Inflammatory macrophage treated with lipopolysaccharide for 1 hour (primary cell): ENCODE results near the gene GGACT.
A peak's percentile ranks its signal among the peaks of the same experiment; 100 is the strongest.
"Not testable (repeated sequence)": the region's sequence is repeated elsewhere in the genome, so short reads cannot be mapped to it uniquely, and the experiment has no call there.

Source experiments
- DNase-seq, 2 donors: peaks; one replicate each; pipeline ENCODE4 v3.0.0-alpha.2; 2020 to 2022

The GGACT gene

DNA sequence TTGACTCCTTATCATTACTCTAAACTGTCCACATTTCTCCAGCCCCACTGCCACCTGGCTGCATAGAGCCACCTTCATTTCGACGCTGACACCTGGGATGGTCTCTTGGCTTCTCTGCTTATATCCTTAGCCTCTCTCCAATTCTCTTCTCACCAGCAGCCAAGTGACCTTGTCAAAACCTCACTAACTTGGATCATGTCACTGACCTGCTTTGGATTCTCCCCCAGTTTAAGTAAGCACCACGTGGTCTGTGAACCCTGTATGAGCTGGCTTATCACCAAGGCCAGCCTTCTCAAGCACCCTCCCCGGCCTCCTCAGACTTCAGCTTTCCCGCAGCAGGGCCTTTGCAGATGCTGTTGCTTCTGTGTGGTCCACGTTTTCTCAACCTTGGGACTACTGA lies 12.3 kb upstream of the GGACT start:
- no peak for DNase-seq

DNA sequence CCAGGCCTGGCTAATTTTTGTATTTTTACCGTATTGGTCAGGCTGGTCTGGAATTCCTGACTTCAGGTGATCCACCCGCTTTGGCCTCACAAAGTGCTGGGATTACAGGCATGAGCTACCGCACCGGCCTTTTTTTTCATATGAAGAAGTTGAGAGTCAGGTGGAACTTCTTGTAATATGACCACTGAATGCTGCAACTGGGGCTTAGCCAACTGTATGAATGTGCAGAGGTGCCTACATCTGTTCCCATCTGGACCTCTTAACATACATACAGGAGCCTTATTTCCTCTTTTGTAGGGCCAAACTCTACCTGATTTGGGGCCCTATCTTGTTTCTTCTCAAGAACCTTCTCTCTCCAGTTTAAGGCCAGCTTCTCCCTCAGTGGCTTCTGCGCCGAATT lies 11.9 kb upstream of the GGACT start:
- no peak for DNase-seq

DNA sequence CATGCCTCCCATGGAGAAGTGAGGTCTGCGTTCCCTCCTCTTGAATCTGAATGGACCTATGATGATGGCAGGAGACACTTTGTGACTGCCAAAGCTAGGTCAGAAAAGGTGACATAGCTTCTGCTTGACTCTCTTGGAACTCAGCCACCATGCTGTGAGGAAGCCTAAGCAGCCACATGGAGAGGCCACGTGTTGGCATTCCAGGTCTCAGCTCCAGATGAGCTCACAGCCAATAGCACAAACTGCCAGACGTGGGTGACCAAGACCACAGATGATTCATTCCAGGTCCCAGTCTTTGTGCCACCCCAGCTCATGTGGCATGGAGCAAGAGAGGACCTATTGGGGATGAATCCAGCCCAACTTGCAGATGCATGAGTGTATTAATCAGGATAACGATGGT lies 8.7 kb upstream of the GGACT start:
- DNase-seq = no peak

DNA sequence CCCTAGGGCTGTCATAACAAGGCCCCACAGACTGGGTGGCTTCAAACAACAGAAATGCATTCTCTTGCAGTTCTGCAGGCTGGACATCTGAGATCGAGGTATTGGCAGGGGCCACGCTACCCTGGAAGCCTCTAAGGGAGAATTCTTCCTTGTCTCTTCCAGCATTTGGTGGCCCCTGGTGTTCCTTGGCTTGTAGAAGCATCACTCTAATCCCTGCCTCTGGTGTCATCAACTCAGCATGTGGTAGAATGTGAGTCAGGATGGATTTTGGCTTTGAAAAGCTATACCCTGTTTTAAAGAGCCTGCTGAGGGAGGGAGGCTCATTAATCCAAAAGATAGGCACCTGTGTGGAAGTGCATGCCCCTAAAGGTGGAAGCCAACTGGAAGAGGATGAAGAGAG lies 7.9 kb upstream of the GGACT start:
- DNase-seq = no peak

DNA sequence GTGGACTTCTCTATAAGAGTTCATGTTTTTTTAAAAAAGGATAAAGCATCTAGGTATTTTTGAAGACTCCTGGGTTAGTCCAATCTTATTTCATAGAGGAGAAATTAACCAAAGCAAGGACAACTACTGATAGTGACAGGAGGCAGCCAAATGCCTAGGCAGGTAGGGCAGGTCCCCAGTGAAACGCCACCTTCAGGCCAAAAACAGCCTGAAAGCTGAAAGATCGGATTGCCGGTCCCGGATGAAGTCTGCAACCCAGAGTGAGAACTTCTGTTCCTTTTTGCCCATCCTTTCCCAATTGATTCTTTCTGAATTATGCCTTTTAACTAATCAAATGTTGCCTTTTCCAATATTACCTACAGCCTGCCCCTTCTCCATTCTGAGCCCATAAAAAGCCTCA lies 6.1 kb upstream of the GGACT start:
- DNase-seq = no peak

DNA sequence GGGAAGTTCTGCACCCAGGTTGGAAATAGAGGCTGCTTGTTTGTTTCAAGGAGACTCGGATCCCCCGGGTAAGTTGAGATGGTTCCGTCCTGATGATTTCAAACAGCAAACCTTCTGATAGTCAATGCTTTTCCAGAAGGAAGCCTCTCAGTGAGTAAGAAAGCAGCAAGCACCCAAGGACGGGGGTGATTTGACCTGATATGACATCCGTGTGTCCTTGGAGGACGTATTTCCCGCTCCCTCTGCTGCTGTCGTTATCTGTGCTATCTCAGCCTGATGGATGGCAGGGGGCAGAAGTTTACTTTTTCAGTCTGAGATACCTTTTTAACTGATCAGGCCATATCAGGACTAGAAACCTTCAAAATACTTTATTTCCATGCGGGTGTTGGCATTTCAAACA lies 5.7 kb upstream of the GGACT start:
- DNase-seq = no peak

DNA sequence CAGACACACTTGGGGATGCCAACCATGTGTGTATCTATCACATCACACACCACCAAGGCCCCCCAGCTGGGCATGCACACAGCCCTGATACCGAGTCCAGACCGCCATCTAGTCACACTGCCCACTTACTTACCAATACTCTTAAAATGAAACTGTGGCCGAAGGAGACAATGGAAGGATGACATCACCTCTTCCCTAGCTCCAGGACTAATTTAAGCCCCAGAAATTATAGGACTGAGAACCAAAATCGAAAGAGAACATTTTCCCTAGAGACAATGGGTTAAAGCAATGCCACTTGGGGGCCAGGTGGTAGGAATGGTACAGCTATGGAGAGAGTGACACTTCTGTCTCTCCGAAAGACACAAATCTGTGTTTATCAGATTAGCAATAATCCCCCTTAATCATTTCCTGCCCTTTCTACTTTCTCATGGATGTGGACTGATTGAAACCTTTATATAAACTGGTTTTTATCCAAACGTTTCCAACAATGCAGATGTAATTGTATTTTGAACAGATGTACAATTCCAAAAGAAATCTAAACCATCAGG lies 663 bp upstream of the GGACT start:
- DNase-seq = no peak

DNA sequence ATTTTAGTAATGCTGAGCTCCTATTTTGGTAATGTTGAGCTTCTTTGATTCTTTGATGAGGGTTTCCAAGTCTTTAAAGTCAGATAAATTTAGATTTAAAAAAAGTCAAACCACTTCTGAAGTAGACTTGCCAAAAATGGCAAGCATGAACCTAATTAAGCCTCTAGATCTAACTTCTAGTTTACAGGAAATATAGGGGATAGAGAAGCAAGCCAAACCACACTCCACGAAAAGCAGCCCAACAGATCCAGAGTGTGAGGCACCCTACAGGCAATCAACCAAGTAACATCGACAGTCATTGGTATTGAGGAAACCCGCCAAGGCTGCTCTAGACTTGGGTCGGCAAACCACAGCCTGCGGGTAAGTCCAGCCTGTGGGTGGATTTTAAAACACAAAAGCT lies 3.7 kb downstream of the GGACT start:
- DNase-seq = no peak

DNA sequence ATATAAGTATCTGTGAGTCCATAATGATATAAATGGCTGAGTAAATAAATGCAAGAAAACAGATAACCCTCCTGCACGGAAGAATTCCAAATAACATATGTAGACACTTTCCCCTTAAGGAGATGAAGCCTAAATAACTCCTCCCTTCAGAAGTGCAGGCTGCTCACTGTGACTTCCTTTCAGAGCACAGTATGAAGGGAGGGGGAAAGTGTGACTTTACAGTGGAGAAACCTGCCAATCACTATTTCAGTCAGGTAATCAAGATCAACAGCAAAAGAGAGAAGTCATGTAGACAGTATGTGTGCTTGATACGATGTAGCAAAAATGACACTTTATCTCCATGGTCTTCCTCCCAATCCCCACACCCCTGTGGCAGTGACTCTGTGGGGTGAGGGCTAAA lies 7.1 kb downstream of the GGACT start:
- no peak for DNase-seq

DNA sequence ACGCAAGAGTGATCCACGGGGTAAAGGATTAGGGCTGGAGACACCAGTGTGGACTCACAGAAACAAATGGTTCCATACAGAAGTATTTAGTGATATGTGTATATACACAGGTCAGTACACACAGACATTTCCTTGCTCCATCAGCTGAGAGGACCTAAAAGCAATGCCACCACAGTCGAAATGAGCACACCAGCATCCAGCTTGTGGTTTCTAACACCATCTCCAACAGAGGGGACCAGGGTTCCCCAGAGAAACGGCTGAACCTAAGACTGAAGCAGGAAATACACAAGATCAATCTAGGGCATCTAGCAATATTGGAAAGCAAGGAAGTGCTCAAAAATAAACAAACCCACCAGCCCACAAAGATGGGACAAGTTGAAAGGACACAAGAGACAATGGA lies 7.6 kb downstream of the GGACT start:
- DNase-seq = no peak

DNA sequence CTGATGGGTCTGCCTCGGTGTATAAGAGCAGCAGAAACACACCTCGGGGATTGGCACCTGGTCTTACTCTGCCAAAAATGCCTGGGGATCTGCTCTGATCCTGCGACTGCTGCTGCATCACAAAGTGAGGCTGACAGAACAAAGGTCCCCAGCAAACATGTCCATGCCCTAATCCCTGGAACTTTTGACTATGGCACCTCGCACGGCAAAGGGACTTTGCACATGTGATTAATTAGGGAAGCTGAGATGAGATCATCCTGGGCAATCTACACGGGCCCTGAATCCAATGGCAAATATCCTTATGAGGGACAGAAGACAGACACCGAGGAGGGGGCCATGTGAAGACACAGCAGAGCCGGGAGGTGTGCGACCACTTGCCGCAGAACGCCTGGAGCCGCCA lies 8.5 kb downstream of the GGACT start:
- no peak for DNase-seq

DNA sequence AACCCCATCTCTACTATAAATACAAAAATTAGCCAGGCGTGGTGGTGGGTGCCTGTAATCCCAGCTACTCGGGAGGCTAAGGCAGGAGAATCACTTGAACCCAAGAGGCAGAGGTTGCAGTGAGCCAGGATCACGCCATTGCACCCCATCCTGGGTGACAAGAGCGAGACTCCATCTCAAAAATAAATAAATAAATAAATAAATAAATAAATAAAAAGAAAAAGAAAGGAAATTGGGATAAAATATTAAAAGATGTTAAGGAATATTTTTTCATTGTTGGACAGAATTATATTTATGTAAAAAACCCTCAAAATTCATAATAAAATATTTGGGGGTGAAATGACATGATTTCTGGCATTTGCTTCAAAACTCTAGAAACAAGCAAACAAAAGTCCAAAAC lies 11.3 kb downstream of the GGACT start:
- not testable (repeated sequence) for DNase-seq

DNA sequence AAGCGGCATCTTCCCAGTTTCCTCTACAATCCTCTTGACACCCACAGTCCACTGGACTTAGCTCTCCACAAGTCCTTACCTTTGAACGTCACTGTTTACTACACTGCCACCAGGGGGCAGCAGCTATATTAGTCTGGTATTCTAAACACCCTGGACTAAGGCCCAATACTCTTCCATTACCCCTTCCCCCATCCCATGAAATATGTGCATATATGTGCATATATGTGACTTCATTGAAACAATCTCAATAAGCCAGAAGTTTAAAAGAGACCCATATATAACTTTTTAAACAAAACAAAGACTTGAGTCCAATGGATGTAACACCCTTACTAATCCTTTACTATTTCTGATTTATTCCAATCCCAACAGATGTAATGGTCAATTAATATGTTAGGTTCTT lies 15.5 kb downstream of the GGACT start:
- peak; percentile 63 to 86 for DNase-seq

DNA sequence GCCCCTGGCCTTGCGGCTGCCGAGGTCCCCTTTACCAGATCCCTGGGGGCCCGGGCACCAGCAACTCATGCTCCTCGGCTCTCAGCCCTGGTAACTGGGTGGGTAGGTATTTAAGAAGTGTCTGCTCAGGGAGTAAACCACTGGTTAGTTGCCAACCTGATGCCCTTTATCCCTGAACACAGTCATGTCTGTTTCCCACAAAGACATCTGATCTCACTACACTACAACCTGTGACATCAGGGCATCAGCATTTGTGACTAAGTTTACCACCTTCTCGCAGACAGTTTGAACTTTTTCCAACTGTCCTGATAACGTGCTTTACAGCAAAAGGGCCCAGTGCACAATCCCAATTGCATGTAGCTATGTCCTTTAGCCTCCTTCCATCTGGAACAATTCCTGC lies 22.0 kb downstream of the GGACT start:
- DNase-seq = no peak

DNA sequence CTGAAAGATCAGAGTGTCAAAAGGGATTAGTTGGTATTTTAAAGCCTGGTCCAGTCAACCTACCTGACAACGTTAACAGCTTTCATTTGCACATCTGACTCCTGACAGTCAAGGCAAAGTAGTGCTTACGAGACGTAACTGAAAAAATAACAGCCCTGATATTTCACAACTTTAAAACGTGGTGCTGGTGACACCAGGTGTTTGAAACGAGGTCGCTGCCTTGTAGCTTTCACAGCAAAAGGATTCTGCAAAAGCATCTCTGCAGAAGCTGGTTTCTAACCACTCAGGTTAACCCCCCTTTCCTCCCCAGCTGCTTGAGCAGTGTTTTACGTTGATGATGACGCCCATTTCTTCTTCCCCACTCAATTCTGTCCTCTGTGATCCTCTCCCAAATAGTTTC lies 23.3 kb downstream of the GGACT start:
- no peak for DNase-seq

DNA sequence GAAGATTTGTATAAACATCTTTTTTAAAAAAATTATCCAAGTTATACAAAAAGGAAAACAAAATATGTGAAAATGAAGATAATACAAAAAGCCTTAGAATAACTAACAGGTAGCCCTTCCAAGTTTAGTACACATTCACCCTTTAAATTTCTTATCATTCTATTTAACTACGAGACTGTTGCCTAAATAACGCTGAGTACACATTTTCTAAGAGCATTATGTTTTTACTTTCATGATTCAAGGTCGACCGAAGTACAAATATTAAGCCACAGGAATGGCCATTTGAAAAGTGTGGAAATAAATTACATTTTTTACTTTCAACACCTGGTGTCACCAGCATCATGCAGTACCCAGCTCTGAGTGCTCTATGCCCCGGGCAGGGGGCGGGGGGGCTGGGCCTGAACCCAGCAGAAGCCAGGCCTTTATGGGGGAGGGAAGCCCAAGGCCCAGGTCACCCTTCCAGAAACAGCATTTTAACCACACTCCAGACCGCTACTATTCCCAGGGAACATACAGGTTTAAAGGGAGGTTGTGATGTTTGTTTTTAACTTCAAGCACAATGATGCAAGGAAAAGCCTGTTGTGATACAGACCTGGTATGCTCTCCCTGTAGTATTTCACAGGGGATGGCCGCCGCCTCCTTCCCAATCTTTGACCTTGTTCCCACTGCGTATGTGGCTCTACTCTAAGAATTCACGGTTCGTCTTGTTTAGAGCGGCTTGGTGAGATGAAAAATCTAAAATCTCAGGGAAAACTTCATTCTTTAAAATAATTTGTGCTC lies 24.0 kb downstream of the GGACT start:
- no peak for DNase-seq

DNA sequence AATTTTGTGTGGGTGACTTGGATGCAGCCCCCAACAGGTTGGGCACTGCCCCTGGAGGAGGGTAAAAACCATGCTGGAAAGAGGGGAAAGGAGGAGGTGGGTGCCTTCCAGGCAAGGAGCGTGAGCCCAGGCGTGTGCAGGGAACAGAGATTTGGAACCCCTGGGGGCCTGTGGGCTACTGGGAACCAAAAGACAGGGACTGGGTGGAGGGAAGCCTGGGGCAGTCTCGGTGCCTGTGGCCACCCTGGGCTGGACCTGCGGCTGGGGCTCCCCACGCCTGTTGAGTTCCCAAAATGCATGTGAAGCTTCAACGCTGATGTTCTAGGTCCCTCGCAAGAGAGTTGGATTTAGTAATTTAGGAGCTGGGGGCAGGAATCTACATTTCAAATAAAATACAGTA lies 24.8 kb downstream of the GGACT start:
- DNase-seq = no peak

DNA sequence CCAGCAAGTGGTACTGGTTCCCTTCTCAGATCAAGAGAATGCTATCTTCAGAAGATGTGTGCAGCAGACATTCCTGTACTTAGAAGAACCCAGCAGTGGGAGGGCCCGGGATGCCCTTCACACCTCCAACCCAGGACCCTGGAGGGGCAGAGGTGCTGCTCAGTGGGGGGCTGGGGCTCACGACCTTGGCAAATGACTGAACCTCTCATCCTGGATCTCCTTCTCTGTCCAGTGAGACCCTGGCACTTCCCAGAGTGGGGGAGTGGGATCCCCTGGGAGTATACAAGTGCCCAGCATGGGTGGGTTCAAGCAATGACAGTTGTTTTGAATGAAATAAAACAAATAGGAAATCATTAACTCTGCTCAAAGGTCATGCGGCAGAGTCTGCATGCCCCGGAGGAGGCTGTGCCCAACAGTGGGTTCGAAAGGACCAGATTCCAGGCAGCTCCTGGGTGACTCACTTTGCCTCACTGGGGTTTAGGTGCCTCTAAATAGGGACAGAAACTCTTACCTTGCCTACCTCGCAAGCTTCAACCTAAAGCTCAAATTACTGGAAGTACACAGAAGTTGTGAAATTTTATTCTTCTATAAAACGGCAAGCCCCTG lies 26.9 kb downstream of the GGACT start:
- no peak for DNase-seq

DNA sequence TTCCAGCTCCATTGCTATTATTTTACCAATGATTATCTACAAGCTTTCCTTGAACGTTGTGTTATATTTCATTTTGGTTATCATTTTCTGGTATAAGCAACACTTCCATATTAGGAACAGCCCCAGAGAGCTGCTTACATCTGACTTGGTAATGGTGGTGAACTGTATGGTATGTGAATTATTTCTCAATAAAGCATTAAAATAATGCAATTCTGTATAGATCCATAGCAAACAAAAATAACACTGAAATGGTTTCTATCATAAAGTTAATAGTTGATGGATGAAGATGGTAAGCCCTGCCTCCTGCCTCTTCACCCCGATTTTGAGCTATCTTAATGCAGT lies 27.5 kb downstream of the GGACT start:
- DNase-seq = no peak

DNA sequence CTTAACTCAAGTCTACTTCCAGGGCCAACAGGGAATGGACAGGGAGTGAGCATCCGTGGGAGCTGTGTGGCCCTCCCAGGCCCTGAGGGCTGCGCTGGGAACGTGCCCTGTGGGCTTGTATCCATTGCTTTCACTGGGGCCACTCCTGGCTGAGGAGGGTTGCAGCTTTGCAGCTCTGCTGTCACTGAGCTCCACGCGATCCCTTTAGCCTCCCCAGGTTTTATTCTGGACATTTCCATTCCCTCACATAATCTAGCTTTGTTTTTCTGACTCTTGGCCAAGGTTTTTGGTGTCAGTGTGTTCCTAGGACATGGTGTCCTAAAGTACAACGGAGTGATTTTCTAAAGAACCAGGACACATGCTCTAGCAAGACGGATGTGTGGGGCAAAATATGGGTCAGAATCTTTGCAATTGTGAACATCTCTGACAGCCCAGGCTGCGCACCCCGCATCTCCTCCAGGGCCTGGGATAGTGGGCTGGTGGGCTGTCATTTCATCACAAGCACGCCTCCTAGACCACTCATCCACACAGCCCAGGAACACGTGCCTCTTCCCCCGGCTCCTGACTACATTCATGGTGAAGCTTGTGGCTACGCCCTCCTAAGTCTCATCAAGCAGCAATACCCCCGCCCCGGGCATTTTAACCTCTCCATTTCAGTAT lies 28.0 kb downstream of the GGACT start:
- no peak for DNase-seq

DNA sequence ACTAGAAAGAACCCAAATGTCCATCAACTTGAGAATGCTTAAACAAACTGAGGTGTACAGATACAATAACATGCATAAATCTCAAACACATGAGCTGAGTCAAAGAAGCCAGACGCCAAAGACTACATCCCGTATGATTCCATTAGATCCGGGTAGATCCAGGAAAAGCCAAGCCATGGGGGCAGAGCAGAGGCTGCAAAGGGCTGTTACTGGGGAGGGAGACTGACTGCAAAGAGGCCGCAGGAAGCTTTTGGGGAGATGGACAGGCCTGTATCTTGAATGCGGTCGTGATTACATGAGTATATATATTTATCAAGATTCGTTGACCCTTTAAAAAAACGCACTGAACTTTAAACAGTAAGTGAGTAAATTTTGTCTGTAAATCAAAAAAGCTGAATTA lies 28.7 kb downstream of the GGACT start:
- no peak for DNase-seq

DNA sequence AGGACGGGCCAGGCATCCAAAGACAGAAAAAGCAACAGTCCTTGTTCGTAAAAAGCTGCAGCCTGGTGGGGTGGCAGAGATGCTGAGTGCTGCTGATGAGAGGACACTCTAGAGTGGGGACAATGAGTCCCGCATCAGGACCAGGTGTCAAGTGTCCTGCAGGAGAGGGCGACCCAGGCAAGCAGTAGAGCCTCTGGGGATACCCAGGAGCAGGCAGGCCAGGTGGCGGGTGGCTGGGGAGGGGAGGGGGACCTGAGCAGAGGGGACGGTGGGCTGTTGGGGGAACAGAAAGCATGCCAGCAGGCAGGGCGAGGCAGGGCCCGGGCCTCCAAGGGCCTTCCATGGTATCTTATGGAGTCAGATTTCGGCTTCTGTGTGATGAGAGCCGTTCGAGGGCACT lies 35.8 kb downstream of the GGACT start:
- no peak for DNase-seq

DNA sequence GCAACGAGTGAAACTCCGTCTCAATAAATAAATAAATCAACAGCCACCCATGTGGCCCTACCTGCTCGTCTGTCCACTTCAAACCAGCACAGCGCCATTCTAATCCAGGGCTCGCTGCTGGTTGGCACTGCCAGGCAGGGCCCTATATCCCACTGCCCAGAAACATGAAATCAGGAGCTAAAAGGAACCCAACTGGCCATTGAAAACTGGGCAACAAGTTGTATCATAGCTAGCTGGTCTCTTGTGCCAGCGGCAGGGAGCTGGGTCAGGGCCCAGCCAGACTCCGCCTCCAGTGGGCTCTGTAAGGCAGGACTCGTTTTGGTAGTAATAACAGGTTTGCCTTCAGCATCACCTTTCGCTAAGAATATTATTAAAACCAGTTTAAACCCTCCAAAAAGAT lies 39.3 kb downstream of the GGACT start:
- no peak for DNase-seq

DNA sequence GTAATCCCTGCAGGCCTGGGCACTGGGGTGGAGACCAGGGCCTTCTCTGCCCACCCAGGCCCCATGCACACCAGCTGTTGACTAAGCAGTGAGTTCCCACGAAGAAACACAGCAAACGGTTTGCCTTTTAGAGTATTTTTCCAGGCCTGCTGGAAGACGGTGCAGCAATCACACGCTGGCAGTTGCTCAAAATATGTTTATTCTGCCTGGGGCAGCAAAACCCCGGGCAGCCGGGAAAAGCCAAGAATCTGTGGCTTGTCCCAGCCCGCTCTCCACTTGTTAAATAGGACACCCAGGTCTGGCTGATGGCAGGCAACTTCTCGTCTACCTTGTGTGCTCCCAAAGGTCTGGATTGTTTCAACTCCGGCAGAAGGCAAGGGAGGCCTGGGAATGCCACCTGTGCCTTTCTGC lies 40.8 kb downstream of the GGACT start:
- no peak for DNase-seq
